ENCODE data around the gene MYOF. TPM values are rescaled to one million over a fixed set of nuclear protein-coding genes. Genes with fewer than 3 reads are reported as not detected.

The MYOF gene
- total and polyA plus RNA-seq, 9 of the 15 experiments (the other 6 are each of a cell fraction or from before 2014, with no cell fraction given) = 0.06 to 0.27 TPM; not detected in 7

GRCh38 chr10:93268021-93268420 lies 214.1 kb downstream of the MYOF start (continued):
- TF ChIP-seq ZHX1 (conservative IDR thresholded peaks at IDR 0.05; ENCODE audit: low read length) = no peak
- no peak for TF ChIP-seq ARHGAP35 (IDR thresholded peaks at IDR 0.05; ENCODE audit: partially characterized antibody)
- TF ChIP-seq ZNF444 (CRISPR knock-in tag; IDR thresholded peaks at IDR 0.05) = no peak

GRCh38 chr10:93267521-93267920 lies 214.6 kb downstream of the MYOF start:
- Histone ChIP-seq H2AFZ (ENCODE audit: low read depth, low read length) (no peak overlapping the region), H3K9ac (ENCODE audit: insufficient read depth in 1 of 2, low read depth in 2 of 2, low read length in 2 of 2) (no peak overlapping the region), H4K20me1 (replicated peaks; ENCODE audit: control insufficient read depth, insufficient read depth, low read length) (no peaks in the 10 kb centered on the region), H3K4me1 (replicated peaks in 1 of 2; ENCODE audit: control insufficient read depth in 2 of 2, insufficient read depth in 2 of 2, low read length in 2 of 2) (no peaks in the 10 kb centered on the region), H3K4me2 (ENCODE audit: insufficient read depth, low read length) (no peak overlapping the region), H3K9me1 (ENCODE audit: control insufficient read depth, insufficient read depth, low read length) (no peaks in the 10 kb centered on the region), H3K9me3 (replicated peaks; ENCODE audit: control insufficient read depth, insufficient read depth, low read depth, low read length) (no peaks in the 10 kb centered on the region), H3K27me3 (ENCODE audit: control insufficient read depth in 2 of 2, insufficient read depth in 2 of 2, low read length in 2 of 2) (peaks cover 0 to 10% of the 10 kb centered on the region in 2 experiments; a peak in 1 of 5 replicates), H3K27ac (ENCODE audit: extremely low read depth, low read depth, low read length) (no peak overlapping the region), H3K36me3 (ENCODE audit: control insufficient read depth, insufficient read depth, low read length) (no peaks in the 10 kb centered on the region), H3K79me2 (ENCODE audit: control insufficient read depth, insufficient read depth, low read length) (no peaks in the 10 kb centered on the region), H3K4me3 (no peak overlapping the region)
- ChIA-PET POLR2A (interaction anchor here (0.8 kb wide), 1 partner anchor 18 kb away, joined by 5 read pairs; no protein-coding TSS in a partner anchor), CTCF (ENCODE audit: low intra/inter-chr PET ratio) (no interaction called here)
- no peak for FAIRE-seq
- 0% methylated on average over 3 of the region's 3 CpGs for WGBS (ENCODE audit: insufficient coverage, low coverage, missing lambda C conversion rate)
- no peak for ATAC-seq
- TF ChIP-seq DIDO1 (tag; IDR thresholded peaks at IDR 0.05; ENCODE audit: low read depth) = no peak
- no peak for TF ChIP-seq U2AF2 (optimal IDR thresholded peaks at IDR 0.05; ENCODE audit: low read depth, low read length)
- TF ChIP-seq ZSCAN32 (CRISPR knock-in tag; IDR thresholded peaks at IDR 0.05) = no peak
- TF ChIP-seq KDM1A (IDR thresholded peaks at IDR 0.05) = no peak
- TF ChIP-seq SPI1 (IDR thresholded peaks at IDR 0.05; ENCODE audit: borderline replicate concordance, low read depth, low read length) = peak; percentile 18; the same call in 1 of the 2 replicates
- in situ Hi-C loops (cut with MboI) = no loop called here
- DNase-seq (ENCODE audit: extremely low read depth in 1 of 4, low spot score in 3 of 4) = no peak
- no TSS peak for BruUV-seq (replicated peaks)
- intact Hi-C loops (cut with micrococcal nuclease) = no loop called here

All from K562 (cell line).